ENCODE results near the gene ITGAL.
"Not testable (repeated sequence)": the region's sequence is repeated elsewhere in the genome, so short reads cannot be mapped to it uniquely, and the experiment has no call there.

Gene ITGAL

DNA sequence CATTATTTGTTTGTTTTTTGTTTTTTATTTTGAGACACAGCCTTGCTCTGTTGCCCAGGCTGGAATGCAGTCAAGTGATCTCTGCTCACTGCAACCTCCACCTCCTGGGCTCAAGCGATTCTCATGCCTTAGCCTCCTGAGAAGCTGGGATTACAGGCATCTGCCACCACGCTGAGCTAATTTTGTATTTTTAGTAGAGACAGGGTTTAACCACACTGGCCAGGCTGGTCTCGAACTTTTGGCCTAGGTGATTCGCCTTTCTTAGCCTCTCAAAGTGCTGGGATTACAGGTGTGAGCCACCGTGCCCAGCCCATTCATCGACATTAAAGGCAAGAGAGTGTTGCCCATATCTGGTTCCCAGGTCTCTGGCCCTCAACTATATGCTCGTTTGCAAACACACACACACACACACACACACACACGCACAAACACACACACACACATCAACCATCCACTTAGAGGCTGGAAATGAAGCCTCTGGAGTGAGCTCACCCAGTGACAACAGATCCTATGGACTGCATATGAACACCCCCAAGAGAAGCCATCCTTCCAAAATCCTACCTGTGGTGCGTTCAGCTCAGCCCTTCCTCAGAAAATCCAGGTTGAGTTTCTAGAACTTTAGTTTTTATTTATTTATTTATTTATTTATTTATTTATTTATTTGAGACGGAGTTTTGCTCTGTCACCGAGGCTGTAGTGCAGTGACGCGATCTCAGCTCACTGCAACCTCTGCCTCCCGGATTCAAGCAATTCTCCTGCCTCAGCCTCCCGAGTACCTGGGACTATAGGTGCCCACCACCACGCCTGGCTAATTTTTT, 14.6 kb upstream of the ITGAL start:
- no peak for DNase-seq

DNA sequence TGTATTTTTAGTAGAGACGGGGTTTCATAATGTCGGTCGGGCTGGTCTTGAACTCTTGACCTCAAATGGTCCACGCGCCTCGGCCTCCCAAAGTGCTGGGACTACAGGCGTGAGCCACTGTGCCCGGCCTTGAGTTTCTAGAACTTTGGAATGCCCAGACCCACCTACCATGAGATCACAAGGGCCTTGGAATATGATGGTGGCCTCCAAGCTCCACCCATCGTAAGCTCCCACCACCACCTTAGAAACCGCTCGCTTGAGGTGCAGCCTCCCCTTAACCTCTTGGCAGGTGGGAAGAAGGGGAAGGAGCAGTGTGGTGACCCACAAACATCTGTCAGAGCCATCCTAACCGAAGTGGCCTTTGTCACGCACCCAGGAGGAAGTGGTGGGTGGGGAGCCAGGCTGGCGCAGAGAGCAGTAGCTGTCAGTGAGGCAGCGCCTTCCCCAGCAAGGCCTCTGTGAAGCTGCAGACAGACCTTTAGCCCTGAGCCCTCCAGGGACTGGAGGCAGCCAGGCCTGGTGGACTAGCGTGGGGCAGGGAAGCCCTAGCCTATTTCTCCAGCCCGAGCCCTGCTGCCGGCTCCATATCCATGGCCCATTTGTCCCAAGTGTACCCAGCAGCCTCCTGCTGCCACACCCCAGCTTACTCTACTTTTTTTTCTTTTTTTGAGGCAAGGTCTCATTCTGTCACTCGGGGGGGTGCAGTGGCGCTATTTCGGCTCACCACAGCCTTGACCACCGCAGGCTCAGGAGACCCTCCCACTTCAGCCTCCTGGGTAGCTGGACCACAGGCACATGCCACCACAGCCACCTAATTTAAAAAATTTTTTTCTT, 13.8 kb upstream of the ITGAL start:
- peak; percentile 80 for DNase-seq

GRCh38 chr16:30459456-30459855, 13.1 kb upstream of the ITGAL start:
- no peak for DNase-seq

GRCh38 chr16:30461426-30461825, 11.1 kb upstream of the ITGAL start:
- DNase-seq, result not testable (repeated sequence)

DNA sequence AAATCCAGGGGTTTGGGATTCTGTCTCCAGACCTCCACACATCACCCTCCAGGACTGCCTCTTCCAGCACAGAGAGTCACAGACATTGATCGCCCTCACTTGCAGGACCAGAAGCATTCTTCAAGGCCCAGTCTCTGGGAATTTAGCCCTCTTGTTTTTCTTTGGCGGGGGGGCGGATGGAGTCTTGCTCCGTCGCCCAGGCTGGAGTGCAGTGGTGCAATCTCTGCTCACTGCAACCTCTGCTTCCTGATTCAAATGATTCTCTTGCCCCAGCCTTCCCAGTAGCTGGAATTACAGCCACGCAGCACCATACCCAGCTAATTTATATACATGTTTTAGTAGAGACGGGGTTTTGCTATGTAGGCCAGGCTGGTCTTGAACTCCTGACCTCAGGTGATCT, 8.5 kb upstream of the ITGAL start:
- no peak for DNase-seq

DNA sequence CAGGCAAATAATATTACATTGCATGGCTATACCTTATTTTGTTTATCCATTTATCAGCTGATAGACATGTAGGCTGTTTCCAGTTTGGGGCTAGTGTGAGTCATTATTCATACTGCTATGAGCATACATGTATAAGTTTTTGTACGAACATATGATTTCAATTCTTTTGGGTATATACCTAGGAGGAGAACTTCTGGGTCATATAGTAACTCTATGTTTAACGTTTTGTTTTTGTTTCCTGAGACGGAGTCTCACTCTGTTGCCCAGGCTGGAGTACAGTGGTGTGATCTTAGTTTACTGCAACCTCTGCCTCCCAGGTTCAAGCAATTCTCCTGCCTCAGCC, 2.4 kb upstream of the ITGAL start:
- no peak for DNase-seq

DNA sequence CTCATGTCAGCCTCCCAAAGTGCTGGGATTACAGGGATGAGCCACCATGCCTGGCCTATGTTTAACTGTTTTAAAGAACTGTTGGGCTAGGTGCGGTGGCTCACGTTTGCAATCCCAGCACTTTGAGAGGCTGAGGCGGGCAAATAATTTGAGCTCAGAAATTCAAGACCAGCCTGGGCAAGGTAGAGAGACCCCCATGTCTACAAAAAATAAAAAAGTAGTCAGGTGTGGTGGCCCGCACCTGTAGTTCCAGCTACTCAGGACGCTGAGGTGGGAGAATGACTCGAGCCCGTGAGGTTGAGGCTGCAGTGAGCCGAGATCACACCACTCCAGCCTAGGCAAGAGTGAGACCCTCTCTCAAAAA, 1.9 kb upstream of the ITGAL start:
- DNase-seq, result no peak

- DNase-seq, result peak; percentile 21
Observed at GRCh38 chr16:30473231-30474073, 910 bp downstream of the ITGAL start.

GRCh38 chr16:30474074-30474452, 1.5 kb downstream of the ITGAL start:
- no peak for DNase-seq

DNA sequence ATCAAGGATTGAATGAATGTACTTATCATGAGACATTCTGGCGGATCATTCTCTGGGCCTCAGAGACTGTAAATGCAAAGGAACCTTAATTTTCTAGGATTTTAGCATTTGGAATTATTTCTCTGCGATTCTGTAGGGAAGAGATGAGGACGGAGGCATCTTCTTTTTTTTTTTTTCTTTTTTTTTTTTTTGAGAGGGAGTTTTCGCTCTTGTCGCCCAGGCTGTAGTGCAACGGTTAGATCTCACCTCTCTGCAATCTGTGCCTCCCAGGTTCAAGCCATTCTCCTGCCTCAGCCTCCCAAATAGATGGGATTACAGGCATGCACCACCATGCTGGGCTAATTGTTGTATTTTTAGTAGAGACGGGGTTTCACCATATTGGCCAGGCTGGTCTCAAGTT, 2.1 kb downstream of the ITGAL start:
- DNase-seq, result no peak

DNA sequence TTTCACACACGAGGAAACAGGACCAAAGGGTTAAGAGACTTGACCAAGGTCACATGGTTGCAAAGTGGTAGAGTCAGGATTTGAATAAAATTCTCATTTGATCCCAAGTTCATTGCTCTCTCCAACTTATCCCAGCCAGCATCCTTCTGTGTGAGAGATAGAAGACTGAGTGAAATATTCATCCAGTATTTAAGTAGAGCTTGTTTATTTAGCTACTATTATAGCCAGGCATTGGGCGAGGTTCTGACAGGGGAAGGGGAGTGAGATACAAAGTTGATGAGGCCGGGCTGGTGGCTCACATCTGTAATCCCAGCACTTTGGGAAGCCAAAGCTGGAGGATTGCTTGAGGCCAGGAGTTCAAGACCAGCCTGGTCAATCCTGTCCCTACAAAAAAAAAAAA, 4.4 kb downstream of the ITGAL start:
- no peak for DNase-seq

GRCh38 chr16:30477773-30478172, 5.2 kb downstream of the ITGAL start:
- DNase-seq, result not testable (repeated sequence)

DNA sequence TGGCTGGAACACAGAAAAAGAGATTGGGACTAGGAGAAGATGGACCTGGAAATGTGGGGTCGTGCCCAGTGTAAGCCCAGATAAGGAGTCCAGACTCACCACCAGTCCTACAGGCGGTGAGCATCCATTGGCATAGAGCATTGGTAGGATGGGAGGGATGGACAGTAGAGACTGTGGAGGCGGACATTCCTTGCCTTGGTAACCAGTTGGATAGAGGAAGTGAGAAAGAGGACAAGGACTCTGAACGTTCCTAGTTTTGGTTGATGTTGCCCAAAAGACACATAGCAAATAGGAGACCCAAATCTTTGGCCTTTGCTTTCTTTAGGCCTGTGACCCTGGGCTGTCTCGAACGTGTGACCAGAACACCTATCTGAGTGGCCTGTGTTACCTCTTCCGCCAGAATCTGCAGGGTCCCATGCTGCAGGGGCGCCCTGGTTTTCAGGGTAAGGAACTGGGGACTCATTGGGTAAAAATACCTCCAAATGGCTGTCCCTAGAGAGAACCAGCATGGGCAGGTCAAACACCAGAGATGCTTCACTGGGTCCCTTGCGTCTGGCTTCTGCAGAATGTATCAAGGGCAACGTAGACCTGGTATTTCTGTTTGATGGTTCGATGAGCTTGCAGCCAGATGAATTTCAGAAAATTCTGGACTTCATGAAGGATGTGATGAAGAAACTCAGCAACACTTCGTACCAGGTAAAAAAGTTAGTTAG, 6.4 kb downstream of the ITGAL start:
- no peak for DNase-seq

- no peak for DNase-seq
Observed at GRCh38 chr16:30481381-30481780, 8.8 kb downstream of the ITGAL start.

- DNase-seq, result no peak
Observed at GRCh38 chr16:30482366-30482765, 9.8 kb downstream of the ITGAL start.

DNA sequence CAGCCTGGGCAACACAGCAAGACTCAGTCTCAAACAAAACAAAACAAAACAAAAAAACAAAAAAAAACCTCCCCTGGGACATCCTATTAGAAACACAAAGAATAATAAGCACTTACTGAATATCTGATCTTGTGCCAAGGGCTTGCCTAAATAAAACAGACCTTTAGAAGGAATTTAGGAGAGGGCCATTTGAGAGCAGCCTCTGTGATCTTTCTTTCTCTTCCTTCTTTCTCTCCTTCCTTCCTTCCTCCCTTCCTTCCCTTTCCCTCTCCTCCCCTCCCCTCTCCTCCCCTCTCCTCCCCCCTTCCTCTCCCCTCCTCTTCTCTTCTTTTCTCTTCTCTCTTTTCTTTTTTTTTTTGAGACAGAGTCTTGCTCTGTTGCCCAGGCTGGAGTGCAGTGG, 12.3 kb downstream of the ITGAL start:
- no peak for DNase-seq

DNA sequence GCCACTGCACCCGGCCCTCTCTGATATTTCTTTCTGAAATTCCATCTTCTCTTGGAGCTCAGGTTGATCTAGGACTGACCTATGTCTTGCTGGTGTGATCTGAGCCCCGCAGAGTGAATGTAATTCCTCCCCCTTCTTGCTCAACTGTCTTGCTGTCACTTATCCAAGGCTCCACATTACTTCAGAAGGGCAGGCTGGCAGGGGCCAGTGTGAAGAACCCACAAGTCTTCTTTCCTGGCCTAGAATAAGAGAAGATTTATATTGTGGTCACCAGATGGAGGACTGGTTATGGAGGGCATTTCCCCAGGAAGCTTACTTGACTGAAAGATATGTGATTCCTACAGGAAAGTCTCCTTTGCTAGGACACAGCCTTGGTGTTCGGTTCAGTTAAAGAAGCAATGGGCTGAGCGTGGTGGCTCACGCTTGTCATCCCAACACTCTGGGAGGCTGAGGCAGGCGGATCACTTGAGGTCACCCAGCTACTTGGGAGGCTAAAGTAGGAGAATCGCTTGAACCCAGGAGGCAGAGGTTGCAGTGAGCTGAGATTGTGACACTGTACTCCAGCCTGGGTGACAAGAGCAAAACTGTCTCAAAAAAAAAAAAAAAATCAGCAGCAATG, 13.4 kb downstream of the ITGAL start:
- DNase-seq, result no peak

GRCh38 chr16:30488764-30489605, 16.4 kb downstream of the ITGAL start:
- no peak for DNase-seq

- DNase-seq, result peak; percentile 47
Observed at GRCh38 chr16:30490210-30490609, 17.7 kb downstream of the ITGAL start.

- no peak for DNase-seq
Observed at GRCh38 chr16:30491229-30491628, 18.7 kb downstream of the ITGAL start.

- peak; percentile 72 for DNase-seq
Observed at GRCh38 chr16:30491744-30492308, 19.3 kb downstream of the ITGAL start.
